ENCODE data around the gene RBMS3. TPM values are rescaled to one million over a fixed set of nuclear protein-coding genes. Genes with fewer than 3 reads are reported as not detected.

The RBMS3 gene
- total RNA-seq, 3 donors from 2014 or later, result 4.6 to 53.6 (median 11.7) TPM

- no peak for TF ChIP-seq CTCF (IDR thresholded peaks at IDR 0.05)
- intact Hi-C loops (cut with DNase I, micrococcal nuclease), result no loop called here
These were observed 82.2 kb downstream of the RBMS3 start for GRCh38 chr3:29363110-29363509.

GRCh38 chr3:29370021-29370420 is 89.2 kb downstream of the RBMS3 start:
- ATAC-seq (no peak), DNase-seq (no peak)
- H3K9me3 ChIP-seq, result no peaks in the 10 kb centered on the region
- no peaks in the 10 kb centered on the region for H3K4me1 ChIP-seq (ENCODE audit: low read depth)
- no peak overlapping the region for H3K4me3 ChIP-seq
- no peak for TF ChIP-seq CTCF (IDR thresholded peaks at IDR 0.05)
- intact Hi-C loops (cut with DNase I, micrococcal nuclease), result no loop called here
- no peaks in the 10 kb centered on the region for H3K36me3 ChIP-seq (ENCODE audit: low read depth)

More at GRCh38 chr3:29363110-29363509, 82.2 kb downstream of the RBMS3 start:
- no peak overlapping the region for H3K4me3 ChIP-seq
- ATAC-seq (no peak), DNase-seq (no peak)
- no peaks in the 10 kb centered on the region for H3K9me3 ChIP-seq
- no peaks in the 10 kb centered on the region for H3K4me1 ChIP-seq (ENCODE audit: low read depth)
- H3K36me3 ChIP-seq (ENCODE audit: low read depth), result no peaks in the 10 kb centered on the region

- Histone ChIP-seq H3K4me3 (no peak overlapping the region), H3K9me3 (no peaks in the 10 kb centered on the region), H3K4me1 (ENCODE audit: low read depth) (no peaks in the 10 kb centered on the region), H3K36me3 (ENCODE audit: low read depth) (no peaks in the 10 kb centered on the region)
- ATAC-seq, result no peak
- no peak for TF ChIP-seq CTCF (IDR thresholded peaks at IDR 0.05)
- intact Hi-C loops (cut with DNase I, micrococcal nuclease), result no loop called here
- DNase-seq, result no peak
These were observed 89.9 kb downstream of the RBMS3 start for GRCh38 chr3:29370476-29371420.

- Histone ChIP-seq H3K9me3 (no peaks in the 10 kb centered on the region), H3K4me1 (ENCODE audit: low read depth) (no peaks in the 10 kb centered on the region), H3K36me3 (ENCODE audit: low read depth) (no peaks in the 10 kb centered on the region), H3K4me3 (no peak overlapping the region)
- intact Hi-C loops (cut with DNase I, micrococcal nuclease), result no loop called here
- TF ChIP-seq CTCF (IDR thresholded peaks at IDR 0.05), result no peak
- ATAC-seq (no peak), DNase-seq (no peak)
These were observed 92.3 kb downstream of the RBMS3 start for GRCh38 chr3:29373131-29373680.

- Histone ChIP-seq H3K9me3 (no peaks in the 10 kb centered on the region), H3K4me3 (no peak overlapping the region), H3K36me3 (ENCODE audit: low read depth) (no peaks in the 10 kb centered on the region), H3K4me1 (ENCODE audit: low read depth) (no peaks in the 10 kb centered on the region)
- DNase-seq, result no peak
- intact Hi-C loops (cut with DNase I, micrococcal nuclease), result no loop called here
- TF ChIP-seq CTCF (IDR thresholded peaks at IDR 0.05), result no peak
- no peak for ATAC-seq
These were observed 93.4 kb downstream of the RBMS3 start for GRCh38 chr3:29374226-29374625.
